ENCODE measurements around the gene KIF13A. TPM values are rescaled to one million over a fixed set of nuclear protein-coding genes. Genes with fewer than 3 reads are reported as not detected.

KIF13A gene
- total and polyA plus RNA-seq, 3 donors from 2014 or later: 20.8 to 28.7 (median 27.7) TPM

DNA sequence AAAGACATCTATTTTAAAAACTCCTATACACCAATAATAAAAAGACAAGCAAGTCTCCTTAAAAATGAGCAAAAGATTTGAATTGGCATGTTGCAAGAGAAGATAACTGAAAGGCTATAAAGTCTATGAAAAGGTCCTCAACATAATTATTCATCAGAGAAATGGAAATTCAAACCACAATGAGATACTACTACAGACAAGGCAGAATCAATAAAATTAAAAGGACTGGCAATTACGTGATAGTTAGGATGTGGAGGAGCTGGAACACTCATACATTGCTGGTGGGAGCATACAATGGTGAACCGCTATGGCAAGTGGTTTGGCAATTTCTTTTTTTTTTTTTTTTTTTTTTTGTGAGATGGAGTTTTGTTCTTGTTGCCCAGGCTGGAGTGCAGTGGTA lies 43.8 kb upstream of the KIF13A start:
- Histone ChIP-seq H3K27me3 (no peaks in the 10 kb centered on the region), H3K27ac (no peak overlapping the region), H3K36me3 (ENCODE audit: low read depth, missing control alignments) (no peaks in the 10 kb centered on the region), H3K4me3 (no peak overlapping the region), H3K4me1 (no peaks in the 10 kb centered on the region), H3K9me3 (no peaks in the 10 kb centered on the region)
- TF ChIP-seq POLR2A (IDR thresholded peaks at IDR 0.05): no peak
- TF ChIP-seq, protein P1, sequence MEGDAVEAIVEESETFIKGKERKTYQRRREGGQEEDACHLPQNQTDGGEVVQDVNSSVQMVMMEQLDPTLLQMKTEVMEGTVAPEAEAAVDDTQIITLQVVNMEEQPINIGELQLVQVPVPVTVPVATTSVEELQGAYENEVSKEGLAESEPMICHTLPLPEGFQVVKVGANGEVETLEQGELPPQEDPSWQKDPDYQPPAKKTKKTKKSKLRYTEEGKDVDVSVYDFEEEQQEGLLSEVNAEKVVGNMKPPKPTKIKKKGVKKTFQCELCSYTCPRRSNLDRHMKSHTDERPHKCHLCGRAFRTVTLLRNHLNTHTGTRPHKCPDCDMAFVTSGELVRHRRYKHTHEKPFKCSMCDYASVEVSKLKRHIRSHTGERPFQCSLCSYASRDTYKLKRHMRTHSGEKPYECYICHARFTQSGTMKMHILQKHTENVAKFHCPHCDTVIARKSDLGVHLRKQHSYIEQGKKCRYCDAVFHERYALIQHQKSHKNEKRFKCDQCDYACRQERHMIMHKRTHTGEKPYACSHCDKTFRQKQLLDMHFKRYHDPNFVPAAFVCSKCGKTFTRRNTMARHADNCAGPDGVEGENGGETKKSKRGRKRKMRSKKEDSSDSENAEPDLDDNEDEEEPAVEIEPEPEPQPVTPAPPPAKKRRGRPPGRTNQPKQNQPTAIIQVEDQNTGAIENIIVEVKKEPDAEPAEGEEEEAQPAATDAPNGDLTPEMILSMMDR (IDR thresholded peaks at IDR 0.05): no peak
- WGBS, 2 donors: 96 to 97% methylated on average over 2 of the region's 2 CpGs
- intact Hi-C loops (cut with DNase I; ENCODE audit: low total_unique reads): no loop called here
- DNase-seq: no peak

DNA sequence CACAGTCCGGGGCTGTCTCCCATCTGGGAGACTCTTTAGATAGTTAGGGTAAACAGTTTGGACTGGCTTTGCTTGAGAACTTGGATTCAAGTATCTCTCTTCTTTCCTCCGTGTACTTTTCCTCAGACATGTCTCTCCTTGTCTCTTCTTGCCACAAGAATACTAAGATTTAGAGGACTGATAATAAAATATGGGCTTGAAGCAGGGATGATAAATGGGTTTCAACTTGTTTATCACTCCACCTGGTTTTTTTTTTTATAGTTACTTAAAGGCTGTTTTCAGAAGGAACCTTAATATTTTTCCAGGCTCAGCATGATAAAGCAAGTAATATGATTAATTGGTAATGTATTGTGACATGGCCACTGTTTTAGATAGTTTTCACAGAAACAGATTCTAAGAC lies 40.9 kb upstream of the KIF13A start:
- 32 to 59% methylated on average over 2 of the region's 2 CpGs for WGBS, 2 donors
- Histone ChIP-seq H3K4me1 (no peaks in the 10 kb centered on the region), H3K36me3 (ENCODE audit: low read depth, missing control alignments) (no peaks in the 10 kb centered on the region), H3K4me3 (no peak overlapping the region), H3K27me3 (no peaks in the 10 kb centered on the region), H3K27ac (no peak overlapping the region), H3K9me3 (no peaks in the 10 kb centered on the region)
- TF ChIP-seq, protein P1 (IDR thresholded peaks at IDR 0.05): no peak
- TF ChIP-seq POLR2A (IDR thresholded peaks at IDR 0.05): no peak
- intact Hi-C loops (cut with DNase I; ENCODE audit: low total_unique reads): no loop called here
- DNase-seq: no peak

DNA sequence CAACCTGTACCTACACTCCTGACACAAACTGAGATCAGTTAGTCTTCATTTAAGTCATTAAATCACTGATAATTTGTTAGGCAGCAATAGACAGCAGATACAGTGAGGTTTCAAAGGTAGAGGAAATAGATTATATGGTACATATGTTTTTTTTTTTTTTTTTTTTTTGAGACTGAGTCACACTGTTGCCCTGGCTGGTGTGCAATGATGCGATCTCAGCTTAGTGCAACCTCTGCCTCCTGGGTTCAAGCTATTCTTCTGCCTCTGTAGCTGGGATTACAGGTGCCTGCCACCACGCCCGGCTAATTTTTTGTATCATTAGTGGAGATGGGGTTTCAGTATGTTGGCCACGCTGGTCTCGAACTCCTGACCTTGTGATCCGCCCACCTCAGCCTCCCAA lies 38.2 kb upstream of the KIF13A start:
- intact Hi-C loops (cut with DNase I; ENCODE audit: low total_unique reads): no loop called here
- Histone ChIP-seq H3K27ac (no peak overlapping the region), H3K36me3 (ENCODE audit: low read depth, missing control alignments) (no peaks in the 10 kb centered on the region), H3K27me3 (no peaks in the 10 kb centered on the region), H3K9me3 (no peaks in the 10 kb centered on the region), H3K4me1 (peaks cover 7% of the 10 kb centered on the region), H3K4me3 (no peak overlapping the region)
- TF ChIP-seq, protein P1 (IDR thresholded peaks at IDR 0.05): no peak
- no peak for TF ChIP-seq POLR2A (IDR thresholded peaks at IDR 0.05)
- DNase-seq: no peak
- WGBS, 2 donors: 92 to 98% methylated on average over 6 of the region's 6 CpGs

DNA sequence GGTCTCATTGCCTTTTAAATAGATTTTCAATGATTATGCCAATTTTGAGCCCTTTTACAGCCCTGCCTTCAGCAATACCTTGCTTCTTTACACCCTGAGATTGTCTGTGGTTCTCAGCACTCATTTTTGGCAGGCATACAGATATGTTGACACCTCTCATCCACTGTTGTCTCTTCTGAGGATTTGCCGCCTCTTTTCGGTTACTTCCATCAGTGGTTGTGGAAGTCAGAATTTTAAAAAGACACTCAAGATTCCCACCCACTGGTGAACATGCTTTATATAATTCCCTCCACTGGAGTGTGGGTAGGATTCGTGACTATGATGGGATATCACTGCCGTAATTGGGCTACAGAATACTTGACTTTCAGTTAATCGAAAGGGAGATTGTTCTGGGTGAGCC lies 37.4 kb upstream of the KIF13A start:
- no peak for TF ChIP-seq POLR2A (IDR thresholded peaks at IDR 0.05)
- TF ChIP-seq, protein P1 (IDR thresholded peaks at IDR 0.05): no peak
- Histone ChIP-seq H3K9me3 (no peaks in the 10 kb centered on the region), H3K27ac (no peak overlapping the region), H3K4me1 (peaks cover 7% of the 10 kb centered on the region), H3K4me3 (no peak overlapping the region), H3K36me3 (ENCODE audit: low read depth, missing control alignments) (no peaks in the 10 kb centered on the region), H3K27me3 (no peaks in the 10 kb centered on the region)
- intact Hi-C loops (cut with DNase I; ENCODE audit: low total_unique reads): no loop called here
- WGBS, 2 donors: 90 to 96% methylated on average over 5 of the region's 5 CpGs
- no peak for DNase-seq

DNA sequence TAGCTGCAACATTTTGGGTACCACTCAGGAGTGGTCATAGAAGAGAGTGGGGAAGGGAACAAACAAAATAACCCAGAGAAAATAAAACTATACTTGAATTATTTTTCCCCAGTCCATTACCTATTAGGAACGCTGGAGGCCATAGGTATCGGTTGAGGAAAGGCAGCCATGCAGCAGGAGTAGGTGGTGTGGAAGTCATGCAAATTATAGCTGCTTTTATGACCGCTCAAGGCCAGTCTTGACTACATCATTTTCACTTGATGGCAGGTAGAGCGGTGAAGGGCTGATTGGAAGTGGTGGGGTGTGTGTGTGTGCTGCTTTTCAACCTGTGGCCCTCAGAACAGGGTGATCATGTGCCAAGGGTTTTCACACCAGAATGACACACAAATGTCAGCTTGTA lies 36.5 kb upstream of the KIF13A start:
- intact Hi-C loops (cut with DNase I; ENCODE audit: low total_unique reads): no loop called here
- no peak for DNase-seq

More for the DNA sequence above, 36.5 kb upstream of the KIF13A start:
- TF ChIP-seq POLR2A (IDR thresholded peaks at IDR 0.05): no peak
- TF ChIP-seq, protein P1 (IDR thresholded peaks at IDR 0.05): no peak
- no peak overlapping the region for H3K27ac ChIP-seq
- H3K9me3 ChIP-seq: no peaks in the 10 kb centered on the region
- 90 to 96% methylated on average over 4 of the region's 4 CpGs for WGBS, 2 donors
- no peaks in the 10 kb centered on the region for H3K27me3 ChIP-seq
- no peaks in the 10 kb centered on the region for H3K36me3 ChIP-seq (ENCODE audit: low read depth, missing control alignments)
- H3K4me3 ChIP-seq: no peak overlapping the region
- H3K4me1 ChIP-seq: peaks cover 7% of the 10 kb centered on the region
